GM19025 (cell line): Measurements from ENCODE around the gene ECI2.
A peak's percentile ranks its signal among the peaks of the same experiment; 100 is the strongest.

Experiments used
- ATAC-seq: cut with Tn5 transposase; IDR thresholded peaks from one replicate; pipeline ENCODE4 v1.9.1; 2021; ENCODE audit warnings: mild to moderate bottlenecking, low read depth, moderate library complexity; ENCODE audit not compliant: unreplicated experiment

ECI2 gene

GRCh38 chr6:4134841-4135664, at the start of gene ECI2:
Gene ECI2 (minus strand): TSS chr6:4135575. CDS start chr6:4135560, 15 bp downstream.
- ATAC-seq = peak; percentile 39

GRCh38 chr6:4180652-4181255, 45.4 kb upstream of the ECI2 start:
- ATAC-seq = no peak

GRCh38 chr6:4179960-4180651, 44.7 kb upstream of the ECI2 start:
- ATAC-seq = no peak

GRCh38 chr6:4178737-4179333, 43.5 kb upstream of the ECI2 start:
- no peak for ATAC-seq

- ATAC-seq = no peak
These were observed 41.5 kb upstream of the ECI2 start for GRCh38 chr6:4176907-4177306.

- no peak for ATAC-seq
These were observed 38.7 kb upstream of the ECI2 start for GRCh38 chr6:4174042-4174441.

- no peak for ATAC-seq
These were observed 37.0 kb upstream of the ECI2 start for GRCh38 chr6:4172368-4172767.

GRCh38 chr6:4170297-4170696, 34.9 kb upstream of the ECI2 start:
- no peak for ATAC-seq

GRCh38 chr6:4169028-4169789, 33.8 kb upstream of the ECI2 start:
- no peak for ATAC-seq

- ATAC-seq = no peak
These were observed 32.5 kb upstream of the ECI2 start for GRCh38 chr6:4167833-4168232.

GRCh38 chr6:4167123-4167522, 31.7 kb upstream of the ECI2 start:
- ATAC-seq = no peak

GRCh38 chr6:4164456-4164855, 29.1 kb upstream of the ECI2 start:
- no peak for ATAC-seq

- ATAC-seq = no peak
These were observed 28.7 kb upstream of the ECI2 start for GRCh38 chr6:4164117-4164442.

GRCh38 chr6:4163408-4164116, 28.2 kb upstream of the ECI2 start:
- no peak for ATAC-seq

- ATAC-seq = no peak
These were observed 27.0 kb upstream of the ECI2 start for GRCh38 chr6:4162370-4162769.

- ATAC-seq = no peak
These were observed 24.1 kb upstream of the ECI2 start for GRCh38 chr6:4159491-4159890.

- ATAC-seq = no peak
These were observed 22.1 kb upstream of the ECI2 start for GRCh38 chr6:4157506-4157905.

GRCh38 chr6:4155848-4156466, 20.6 kb upstream of the ECI2 start:
- no peak for ATAC-seq

- no peak for ATAC-seq
These were observed 18.2 kb upstream of the ECI2 start for GRCh38 chr6:4153514-4153985.
